Astrocyte (in vitro differentiated cells and primary cell): ENCODE results near the gene GNE. TPM values are rescaled to one million over a fixed set of nuclear protein-coding genes. Genes with fewer than 3 reads are reported as not detected.

ENCODE experiments used
- DNase-seq: peaks from one replicate; pipeline ENCODE4 v3.0.0-alpha.2; 2010; ENCODE audit warnings: low read depth
- FAIRE-seq: peaks from 2 replicates; lab custom pipeline; 2011; peaks lifted over from hg19 to GRCh38; lab: Jason Lieb, UNC
- H2AFZ ChIP-seq: 2 replicates; pipeline ENCODE4 v1.6.0; 2012; ENCODE audit warnings: low read depth, low read length, inconsistent platforms
- H3K27ac ChIP-seq: 2 replicates; pipeline ENCODE4 v1.5.1; 2011; ENCODE audit warnings: low read depth, low read length, inconsistent platforms
- H3K27me3 ChIP-seq: 2 replicates; pipeline ENCODE4 v1.6.0; 2011; ENCODE audit warnings: low read length, inconsistent platforms; ENCODE audit not compliant: insufficient read depth
- H3K36me3 ChIP-seq: 2 replicates; pipeline ENCODE4 v1.5.1; 2011; ENCODE audit warnings: low read length, inconsistent platforms; ENCODE audit not compliant: insufficient read depth
- H3K4me1 ChIP-seq: 2 replicates; pipeline ENCODE4 v1.5.1; 2011; ENCODE audit warnings: low read length, inconsistent platforms; ENCODE audit not compliant: insufficient read depth
- H3K4me2 ChIP-seq: 2 replicates; pipeline ENCODE4 v1.6.0; 2012; ENCODE audit warnings: low read length, inconsistent platforms
- H3K4me3 ChIP-seq: 2 replicates; pipeline ENCODE4 v1.5.1; 2011; ENCODE audit warnings: low read depth, mild to moderate bottlenecking, low read length, inconsistent platforms; ENCODE audit not compliant: insufficient read depth
- H3K79me2 ChIP-seq: 2 replicates; pipeline ENCODE4 v1.6.0; 2012; ENCODE audit warnings: mild to moderate bottlenecking, low read length, inconsistent platforms; ENCODE audit not compliant: insufficient read depth
- H3K9ac ChIP-seq: 2 replicates; pipeline ENCODE4 v1.6.0; 2012; ENCODE audit warnings: mild to moderate bottlenecking, low read length, inconsistent platforms
- H3K9me3 ChIP-seq: 2 replicates; pipeline ENCODE4 v1.5.1; 2012; ENCODE audit warnings: low read depth, mild to moderate bottlenecking, low read length, inconsistent platforms; ENCODE audit not compliant: insufficient read depth
- H4K20me1 ChIP-seq: 2 replicates; pipeline ENCODE4 v1.6.0; 2012; ENCODE audit warnings: low read length, inconsistent platforms; ENCODE audit not compliant: insufficient read depth
- H3K27ac Mint-ChIP-seq: one replicate; pipeline ENCODE4 v1.8.0; 2021; ENCODE audit warnings: mild to moderate bottlenecking, mixed read lengths; ENCODE audit not compliant: unreplicated experiment
- H3K27me3 Mint-ChIP-seq: one replicate; pipeline ENCODE4 v1.8.0; 2021; ENCODE audit warnings: low read depth, mixed read lengths; ENCODE audit not compliant: unreplicated experiment
- H3K36me3 Mint-ChIP-seq: one replicate; pipeline ENCODE4 v1.8.0; 2021; ENCODE audit warnings: low read depth, mixed read lengths; ENCODE audit not compliant: unreplicated experiment
- H3K4me1 Mint-ChIP-seq: one replicate; pipeline ENCODE4 v1.8.0; 2021; ENCODE audit warnings: low read depth, mixed read lengths; ENCODE audit not compliant: unreplicated experiment
- H3K4me3 Mint-ChIP-seq: one replicate; pipeline ENCODE4 v1.8.0; 2021; ENCODE audit warnings: mild to moderate bottlenecking, moderate library complexity, mixed read lengths; ENCODE audit not compliant: unreplicated experiment
- H3K9me3 Mint-ChIP-seq: one replicate; pipeline ENCODE4 v1.8.0; 2021; ENCODE audit warnings: mild to moderate bottlenecking, mixed read lengths; ENCODE audit not compliant: unreplicated experiment
- EZH2 ChIP-seq: IDR thresholded peaks from 2 replicates; pipeline ENCODE4 v1.6.1; 2012; ENCODE audit warnings: mild to moderate bottlenecking, low read length, inconsistent platforms; ENCODE audit not compliant: insufficient read depth
- total RNA-seq: library from RNA; stranded (reverse); gene quantifications from 2 replicates; pipeline ENCODE4 v1.2.1, GENCODE V29; 2021
- TF ChIP-seq, protein P1 (sequence below): IDR thresholded peaks from 2 replicates; pipeline ENCODE4 v1.5.1; 2011; ENCODE audit warnings: low read depth, mild to moderate bottlenecking, inconsistent platforms, low read length, moderate library complexity; ENCODE audit not compliant: insufficient read depth

GNE gene
- total RNA-seq, 1 donor from 2014 or later: 12.6 TPM

DNA sequence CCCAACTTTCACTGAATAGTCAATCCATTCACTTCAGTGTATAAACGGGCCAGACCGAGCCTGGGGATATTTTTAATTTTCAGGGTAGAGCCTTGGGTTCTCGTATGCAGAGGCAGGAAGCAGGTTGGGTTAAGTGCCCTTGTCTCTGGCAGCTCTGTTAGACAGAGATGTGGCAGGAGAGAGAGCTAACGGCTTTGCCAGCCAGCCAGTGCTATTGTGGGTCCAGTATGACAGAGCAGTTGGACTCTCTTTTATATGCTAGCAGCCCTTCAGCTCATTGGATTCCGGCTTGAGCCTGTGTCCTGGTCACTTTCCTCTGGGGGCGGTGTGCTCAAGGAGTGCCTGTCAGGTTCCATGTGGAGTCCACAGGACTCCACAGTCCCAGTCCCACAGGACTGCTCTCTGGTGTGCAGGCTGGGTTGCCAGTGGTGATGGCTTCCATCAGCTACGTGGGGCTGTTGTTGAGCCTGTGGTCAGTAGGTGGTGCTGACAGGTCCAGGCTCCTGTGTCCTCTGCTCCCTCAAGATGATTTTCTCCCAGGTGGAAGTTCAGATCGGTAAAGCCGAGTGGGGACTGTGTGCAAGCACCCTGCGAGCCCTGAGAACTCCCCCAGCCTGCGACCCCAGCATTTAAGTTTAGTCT is 53.2 kb downstream of the GNE start:
- Mint-ChIP-seq H3K4me1 (peaks cover 39% of the 10 kb centered on the region), H3K4me3 (no peak overlapping the region), H3K9me3 (peaks cover 1% of the 10 kb centered on the region), H3K27ac (peak overlapping the region; percentile 12), H3K36me3 (peaks cover 25% of the 10 kb centered on the region), H3K27me3 (no peaks in the 10 kb centered on the region)
- Histone ChIP-seq H3K4me1 (peaks cover 28% of the 10 kb centered on the region), H3K4me3 (no peak overlapping the region), H3K27me3 (no peaks in the 10 kb centered on the region), H3K27ac (no peak overlapping the region), H3K36me3 (peaks cover 71% of the 10 kb centered on the region), H2AFZ (no peak overlapping the region), H4K20me1 (peaks cover 80% of the 10 kb centered on the region), H3K9me3 (no peaks in the 10 kb centered on the region), H3K79me2 (peaks cover 49% of the 10 kb centered on the region), H3K4me2 (no peak overlapping the region), H3K9ac (no peak overlapping the region)
- DNase-seq: no peak
- TF ChIP-seq, protein P1, sequence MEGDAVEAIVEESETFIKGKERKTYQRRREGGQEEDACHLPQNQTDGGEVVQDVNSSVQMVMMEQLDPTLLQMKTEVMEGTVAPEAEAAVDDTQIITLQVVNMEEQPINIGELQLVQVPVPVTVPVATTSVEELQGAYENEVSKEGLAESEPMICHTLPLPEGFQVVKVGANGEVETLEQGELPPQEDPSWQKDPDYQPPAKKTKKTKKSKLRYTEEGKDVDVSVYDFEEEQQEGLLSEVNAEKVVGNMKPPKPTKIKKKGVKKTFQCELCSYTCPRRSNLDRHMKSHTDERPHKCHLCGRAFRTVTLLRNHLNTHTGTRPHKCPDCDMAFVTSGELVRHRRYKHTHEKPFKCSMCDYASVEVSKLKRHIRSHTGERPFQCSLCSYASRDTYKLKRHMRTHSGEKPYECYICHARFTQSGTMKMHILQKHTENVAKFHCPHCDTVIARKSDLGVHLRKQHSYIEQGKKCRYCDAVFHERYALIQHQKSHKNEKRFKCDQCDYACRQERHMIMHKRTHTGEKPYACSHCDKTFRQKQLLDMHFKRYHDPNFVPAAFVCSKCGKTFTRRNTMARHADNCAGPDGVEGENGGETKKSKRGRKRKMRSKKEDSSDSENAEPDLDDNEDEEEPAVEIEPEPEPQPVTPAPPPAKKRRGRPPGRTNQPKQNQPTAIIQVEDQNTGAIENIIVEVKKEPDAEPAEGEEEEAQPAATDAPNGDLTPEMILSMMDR: peak; percentile 9
- no peak for TF ChIP-seq EZH2
- no peak for FAIRE-seq

DNA sequence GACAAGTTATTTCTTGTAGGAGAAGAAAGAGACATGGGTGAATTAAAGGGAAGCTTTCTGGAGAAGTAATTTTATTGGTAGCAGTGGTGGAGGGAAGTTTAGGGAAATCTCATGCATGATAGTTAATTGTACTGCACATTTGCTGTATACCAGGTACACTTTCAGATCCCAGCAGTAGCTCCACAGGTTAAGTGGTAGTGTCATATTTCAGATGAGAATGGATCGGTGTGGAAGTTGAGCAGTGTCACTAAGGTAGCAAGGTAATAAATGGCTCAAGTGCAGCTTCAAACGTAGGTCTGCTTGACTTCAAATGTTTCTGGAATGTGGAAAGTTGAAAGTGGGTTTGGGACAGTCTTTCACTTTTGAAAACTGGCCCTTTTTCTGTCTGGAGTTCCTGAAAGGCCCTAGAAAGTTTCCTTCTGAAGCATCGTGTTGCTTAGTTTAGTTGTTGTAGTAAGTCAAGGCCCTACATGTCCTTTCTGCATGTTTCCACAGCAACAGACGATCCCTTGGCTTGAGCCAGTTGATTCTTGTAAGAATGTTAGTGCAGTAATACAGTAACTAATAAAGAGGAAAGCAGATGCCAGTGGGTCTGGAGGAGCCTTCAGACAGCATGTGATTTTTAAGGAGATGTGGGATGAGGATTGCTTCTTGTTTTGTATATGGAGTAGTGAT is 63.8 kb downstream of the GNE start:
- Histone ChIP-seq H3K36me3 (peaks cover 12% of the 10 kb centered on the region), H3K9ac (no peak overlapping the region), H2AFZ (no peak overlapping the region), H3K9me3 (no peaks in the 10 kb centered on the region), H4K20me1 (peaks cover 66% of the 10 kb centered on the region), H3K4me1 (peaks cover 36% of the 10 kb centered on the region), H3K27me3 (no peaks in the 10 kb centered on the region), H3K4me2 (peak overlapping the region; percentile 93), H3K27ac (no peak overlapping the region), H3K4me3 (no peak overlapping the region), H3K79me2 (peaks cover 82% of the 10 kb centered on the region)
- TF ChIP-seq EZH2: no peak
- TF ChIP-seq, protein P1: no peak
- FAIRE-seq (no peak), DNase-seq (no peak)
- Mint-ChIP-seq H3K27ac (no peak overlapping the region), H3K36me3 (peaks cover 10% of the 10 kb centered on the region), H3K27me3 (no peaks in the 10 kb centered on the region), H3K4me3 (peak overlapping the region; percentile 98), H3K9me3 (no peaks in the 10 kb centered on the region), H3K4me1 (peaks cover 20% of the 10 kb centered on the region)

DNA sequence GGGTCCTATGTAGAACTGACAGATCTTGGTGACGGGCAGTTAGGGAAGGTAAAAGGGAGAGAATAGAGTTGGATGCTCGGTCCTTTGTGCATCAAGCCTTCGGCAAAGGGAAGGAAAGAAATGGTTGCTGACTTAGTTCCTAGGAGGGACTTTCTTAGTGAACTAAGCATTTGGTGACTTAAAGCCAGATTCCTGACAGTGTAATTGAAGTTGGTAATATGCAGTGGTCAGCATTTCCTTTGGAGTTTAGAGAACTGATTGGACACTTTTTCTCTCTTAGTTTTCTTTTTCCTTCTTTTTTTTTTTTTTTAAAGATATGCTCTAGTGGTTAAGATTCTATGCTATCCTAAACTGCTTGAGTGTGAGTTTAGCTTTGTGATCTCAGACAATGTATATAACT is 65.2 kb downstream of the GNE start:
- H3K27ac Mint-ChIP-seq: no peak overlapping the region
- Histone ChIP-seq H3K27ac (no peak overlapping the region), H3K9ac (peak overlapping the region; percentile 93), H3K36me3 (peaks cover 6% of the 10 kb centered on the region), H3K4me2 (peak overlapping the region; percentile 93), H3K79me2 (peaks cover 74% of the 10 kb centered on the region), H3K4me3 (peak overlapping the region; percentile 82), H2AFZ (no peak overlapping the region), H3K9me3 (no peaks in the 10 kb centered on the region), H3K4me1 (peaks cover 36% of the 10 kb centered on the region), H3K27me3 (no peaks in the 10 kb centered on the region), H4K20me1 (peaks cover 60% of the 10 kb centered on the region)
- H3K4me3 Mint-ChIP-seq: peak overlapping the region; percentile 98
- peaks cover 25% of the 10 kb centered on the region for H3K4me1 Mint-ChIP-seq
- no peaks in the 10 kb centered on the region for H3K27me3 Mint-ChIP-seq
- DNase-seq (no peak), FAIRE-seq (no peak)
- TF ChIP-seq EZH2: no peak
- TF ChIP-seq, protein P1: no peak
- H3K9me3 Mint-ChIP-seq: no peaks in the 10 kb centered on the region
- H3K36me3 Mint-ChIP-seq: peaks cover 9% of the 10 kb centered on the region
